GM12878 (cell line): Measurements from ENCODE around the gene FAM234B. TPM values are rescaled to one million over a fixed set of nuclear protein-coding genes. Genes with fewer than 3 reads are reported as not detected.

Experiments used
- ATAC-seq: fragments of 200-7000 bp; cut with Tn5 transposase; 3 replicates; pipeline ENCODE4 v1.9.1; 2020; ENCODE audit warnings: mild to moderate bottlenecking, moderate library complexity
- BruUV-seq: library from RNA; stranded (reverse); fragments of 400-500 nt; replicated peaks from 2 replicates; lab custom pipeline; 2021; lab: Mats Ljungman, UMichigan
- CTCF ChIA-PET: fragments of 300-600 bp; sonication (Branson Sonifier 250); formaldehyde crosslinking; extraction: SDS; loops from one replicate; lab custom pipeline; 2021; ENCODE audit warnings: inconsistent platforms; lab: Yijun Ruan, JAX
- POLR2A ChIA-PET: fragments of 350-600 bp; formaldehyde crosslinking; extraction: SDS; loops from one replicate; lab custom pipeline; 2021; ENCODE audit warnings: inconsistent platforms; lab: Charles Lee
- RAD21 ChIA-PET: fragments of 300-600 bp; sonication (Branson Sonifier 250); formaldehyde crosslinking; loops from one replicate; lab custom pipeline; 2023; ENCODE audit warnings: antibody characterized with exemption; ENCODE audit not compliant: unreplicated experiment; lab: Charles Lee
- SMC1A ChIA-PET: fragments of 300-600 bp; sonication (Branson Sonifier 250); formaldehyde crosslinking; loops from one replicate; lab custom pipeline; 2023; ENCODE audit not compliant: unreplicated experiment, uncharacterized antibody; lab: Charles Lee
- DNase-seq: peaks from one replicate; pipeline ENCODE4 v3.0.0-alpha.2; 2011; ENCODE audit warnings: low read depth, low spot score
- FAIRE-seq: peaks from 3 replicates; lab custom pipeline; 2011; peaks lifted over from hg19 to GRCh38; lab: Jason Lieb, UNC
- H2AFZ ChIP-seq: 2 replicates; pipeline ENCODE4 v1.6.0; 2011; ENCODE audit warnings: low read depth, low read length, control low read depth; ENCODE audit not compliant: control insufficient read depth
- H3K27ac ChIP-seq: 2 replicates; pipeline ENCODE4 v1.5.1; 2011; ENCODE audit warnings: control low read depth; ENCODE audit not compliant: control insufficient read depth, insufficient read depth
- H3K27me3 ChIP-seq, 2 experiments: replicated peaks in 1 of 2; 2 replicates each; pipeline versions ENCODE4 v1.6.0 to v1.6.1; 2011; ENCODE audit warnings: low read length in 1 of 2; ENCODE audit not compliant: control insufficient read depth in 2 of 2, insufficient read depth in 2 of 2
- H3K36me3 ChIP-seq, 2 experiments: 2 replicates each; pipeline ENCODE4 v1.5.1; 2011; ENCODE audit warnings: low read length in 1 of 2; ENCODE audit not compliant: control insufficient read depth in 2 of 2, insufficient read depth in 2 of 2
- H3K4me1 ChIP-seq: 2 replicates; pipeline ENCODE4 v1.6.1; 2011; ENCODE audit warnings: mild to moderate bottlenecking, low read length, moderate library complexity, mixed read lengths; ENCODE audit not compliant: control insufficient read depth, insufficient read depth
- H3K4me2 ChIP-seq: 2 replicates; pipeline ENCODE4 v1.6.0; 2011; ENCODE audit warnings: control low read depth; ENCODE audit not compliant: control insufficient read depth, insufficient read depth
- H3K4me3 ChIP-seq: fragments of 200-600 bp; sonication (generic); 2 replicates; pipeline ENCODE4 v1.5.1; 2016
- H3K79me2 ChIP-seq: 2 replicates; pipeline ENCODE4 v1.6.0; 2011; ENCODE audit warnings: low read length; ENCODE audit not compliant: control insufficient read depth, insufficient read depth
- H3K9ac ChIP-seq: 2 replicates; pipeline ENCODE4 v1.8.0; 2011; ENCODE audit warnings: low read length, control low read depth, mixed read lengths; ENCODE audit not compliant: control insufficient read depth, insufficient read depth
- H3K9me3 ChIP-seq: replicated peaks from 3 replicates; pipeline ENCODE4 v1.5.1; 2011; ENCODE audit warnings: mild to moderate bottlenecking, low read length; ENCODE audit not compliant: control insufficient read depth, insufficient read depth
- H4K20me1 ChIP-seq: 2 replicates; pipeline ENCODE4 v1.6.0; 2011; ENCODE audit not compliant: control insufficient read depth, insufficient read depth
- BCL11A ChIP-seq: IDR thresholded peaks from 2 replicates; pipeline ENCODE4 v1.6.1; 2011; ENCODE audit warnings: low read depth, low read length
- E4F1 ChIP-seq: fragments of 450-650 bp; IDR thresholded peaks from 2 replicates; pipeline ENCODE4 v1.6.1; 2018; ENCODE audit warnings: borderline replicate concordance, mild to moderate bottlenecking; ENCODE audit not compliant: partially characterized antibody
- ESRRA ChIP-seq: IDR thresholded peaks from 2 replicates; pipeline ENCODE4 v1.6.1; 2012; ENCODE audit warnings: mild to moderate bottlenecking, low read length, improper control_type of control experiment
- HDAC6 ChIP-seq: fragments of 200-600 bp; sonication (generic); IDR thresholded peaks from one replicate; pipeline ENCODE4 v1.8.0; 2017; ENCODE audit warnings: antibody characterized with exemption; ENCODE audit not compliant: unreplicated experiment
- HDGF ChIP-seq: fragments of 450-650 bp; IDR thresholded peaks from 2 replicates; pipeline ENCODE4 v1.6.1; 2016; ENCODE audit warnings: antibody characterized with exemption
- POU2F2 ChIP-seq: IDR thresholded peaks from 3 replicates; pipeline ENCODE4 v1.6.1; 2011; ENCODE audit warnings: low read depth, mild to moderate bottlenecking, low read length, borderline replicate concordance
- RAD21 ChIP-seq: IDR thresholded peaks from 2 replicates; pipeline ENCODE4 v1.6.1; 2011; ENCODE audit warnings: mild to moderate bottlenecking, low read depth, low read length, moderate library complexity; ENCODE audit not compliant: insufficient read depth
- SMAD5 ChIP-seq: IDR thresholded peaks from 2 replicates; pipeline ENCODE4 v1.6.1; 2016; ENCODE audit warnings: antibody characterized with exemption, low read depth
- YBX1 ChIP-seq: fragments of 450-650 bp; IDR thresholded peaks from 2 replicates; pipeline ENCODE4 v1.6.1; 2016; ENCODE audit warnings: antibody characterized with exemption
- WGBS: methylation state at CpG from one replicate; pipeline ENCODE4 v1.1.6; 2016; ENCODE audit warnings: low lambda C conversion rate; ENCODE audit not compliant: insufficient replicate concordance, insufficient coverage; ENCODE audit errors: missing lambda C conversion rate; 5-methylcytosine and 5-hydroxymethylcytosine counted together
- in situ Hi-C: fragments of 300-500 bp; cut with MboI; formaldehyde crosslinking; loops from 9 replicates; pipeline ENCODE4 v1.14.3; 2018; ENCODE audit warnings: mixed read lengths
- intact Hi-C: fragments of 100-400 bp; cut with micrococcal nuclease; formaldehyde crosslinking; loops from one replicate; pipeline ENCODE4 v1.14.2; 2022; ENCODE audit not compliant: unreplicated experiment
- polyA plus RNA-seq, 11 experiments: library from polyadenylated mRNA; depleted of rRNA in 4 of 11; unstranded in 6 of 11; stranded (reverse) in 5 of 11; fragments of >200 nt; fragmentation: Nextera tagmentation in 4 of 11; fragmentation: Illumina TruSeq in 1 of 11; extraction: Ambion mirVana in 4 of 11; extraction: Trizol in 1 of 11; gene quantifications; 1 replicate in 1 of 11; 2 replicates in 10 of 11; pipeline versions ENCODE4 v1.2.1 to v1.2.3, GENCODE V29; 2011 to 2016; ENCODE audit warnings: inconsistent platforms in 2 of 11, missing spikeins in 2 of 11, low read depth in 1 of 11
- total RNA-seq, 4 experiments: library from RNA; depleted of rRNA in 3 of 4; stranded (reverse); fragments of >200 nt in 3 of 4; fragmentation: Illumina TruSeq in 1 of 4; extraction: Trizol in 1 of 4; gene quantifications; 2 replicates each; pipeline versions ENCODE4 v1.2.1 to v1.2.3, GENCODE V29; 2013 to 2021

FAM234B gene
- total and polyA plus RNA-seq, 10 of the 15 experiments (the other 5 are each of a cell fraction or from before 2014, with no cell fraction given): 0.09 to 2.8 (median 0.18) TPM

- TF ChIP-seq E4F1 (no peak), HDGF (no peak)
These were observed 5.6 kb upstream of the FAM234B start (continued) for GRCh38 chr12:13038491-13039161.

DNA sequence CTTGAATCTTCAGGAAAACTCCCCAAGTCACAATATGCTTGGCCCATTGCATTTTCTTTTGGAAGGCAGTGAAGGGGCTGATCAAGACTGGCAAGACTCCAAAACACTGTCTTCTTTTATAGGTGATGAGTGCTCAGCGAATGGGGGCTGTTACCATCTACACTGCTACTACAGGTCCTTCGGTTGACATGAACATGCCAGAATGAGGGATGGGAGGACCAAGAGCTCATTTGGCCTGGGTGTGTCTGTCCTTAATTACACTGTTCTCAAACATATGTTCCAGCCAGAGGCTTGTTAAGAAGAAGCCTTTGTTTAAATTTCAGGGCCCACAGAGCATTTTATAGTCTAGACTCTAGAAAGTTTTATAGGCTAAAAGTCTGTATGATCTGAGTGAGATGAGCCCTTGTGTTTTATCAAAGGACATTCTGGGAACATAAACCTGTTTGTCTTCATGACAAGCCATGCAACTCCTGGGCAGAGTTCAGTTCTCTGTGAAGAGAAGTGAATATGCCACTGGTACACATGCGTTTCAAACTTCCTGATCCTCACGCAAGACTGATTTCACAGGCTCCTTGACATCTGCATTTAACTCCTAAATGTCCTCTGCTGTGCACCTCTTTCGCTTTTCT is 4.7 kb upstream of the FAM234B start:
- Histone ChIP-seq H4K20me1 (no peaks in the 10 kb centered on the region), H3K27me3 (peaks cover 0 to 5% of the 10 kb centered on the region in 2 experiments; a peak in 1 of 4 replicates), H3K4me3 (no peak overlapping the region), H3K36me3 (no peaks in the 10 kb centered on the region), H3K9me3 (no peaks in the 10 kb centered on the region), H3K4me1 (no peaks in the 10 kb centered on the region), H3K4me2 (no peak overlapping the region), H3K79me2 (no peaks in the 10 kb centered on the region), H2AFZ (no peak overlapping the region), H3K27ac (no peak overlapping the region), H3K9ac (no peak overlapping the region)
- ATAC-seq (no peak), DNase-seq (no peak), FAIRE-seq (no peak)
- no TSS peak for BruUV-seq
- ChIA-PET POLR2A (no interaction called here), SMC1A (no interaction called here), RAD21 (no interaction called here), CTCF (no interaction called here)
- WGBS: 45% methylated on average over 5 of the region's 5 CpGs
- no peak for TF ChIP-seq YBX1
- no peak for TF ChIP-seq SMAD5
- TF ChIP-seq HDAC6: no peak
- TF ChIP-seq POU2F2: no peak
- no peak for TF ChIP-seq RAD21
- TF ChIP-seq BCL11A: no peak
- no peak for TF ChIP-seq ESRRA
- in situ Hi-C loops: no loop called here
- intact Hi-C loops: no loop called here
